Measurements from ENCODE around the gene PNPLA6.
A peak's percentile ranks its signal among the peaks of the same experiment; 100 is the strongest.

The PNPLA6 gene

DNA sequence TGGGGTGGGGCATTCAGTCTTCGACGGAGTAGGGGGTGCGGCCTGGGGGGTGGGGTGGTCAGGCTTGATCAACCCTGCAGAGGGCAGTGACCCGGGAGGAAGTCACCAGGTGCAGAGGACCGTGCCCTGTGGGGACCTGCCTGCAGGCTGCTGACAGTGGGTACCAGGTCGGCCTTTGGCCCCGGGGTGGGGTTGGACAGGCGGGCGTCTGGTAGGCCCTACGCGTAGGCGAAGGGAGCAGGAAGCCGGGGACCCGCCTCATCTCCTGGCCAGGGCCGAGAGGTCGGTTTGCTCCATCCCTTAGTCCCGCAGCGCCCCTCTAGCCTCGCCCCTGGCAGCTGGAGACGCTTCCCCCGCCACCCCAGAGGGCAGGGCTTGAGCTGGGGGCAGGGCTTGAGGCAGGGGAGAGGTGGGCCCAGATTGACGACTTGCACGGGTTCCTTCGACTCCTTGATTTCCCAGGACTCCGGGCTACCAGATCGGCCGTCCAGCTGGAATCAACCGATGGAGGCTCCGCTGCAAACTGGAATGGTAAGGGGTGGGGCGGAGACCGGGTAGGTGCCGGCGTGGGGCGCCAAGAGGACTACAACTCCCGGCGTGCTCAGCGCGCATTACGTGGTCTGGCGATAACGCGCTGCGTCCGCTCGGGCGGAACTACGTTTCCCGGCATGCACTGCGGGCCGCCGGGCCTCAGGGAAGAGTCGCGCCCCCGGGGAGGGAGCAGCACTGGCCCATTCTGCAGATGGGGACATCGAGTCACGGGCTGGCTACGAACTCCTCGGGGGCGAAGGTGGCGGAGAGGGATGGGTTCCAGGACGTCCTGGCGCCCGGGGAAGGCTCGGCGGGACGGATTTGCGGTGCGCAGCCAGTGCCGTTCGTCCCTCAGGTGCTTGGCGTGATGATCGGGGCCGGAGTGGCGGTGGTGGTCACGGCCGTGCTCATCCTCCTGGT, at the start of gene PNPLA6:
Gene PNPLA6, plus strand, starts transcription at position 671 of the 951 bp plus-strand sequence. Its CDS starts 72 bp downstream, at position 743.
- DNase-seq = peak; percentile 95

DNA sequence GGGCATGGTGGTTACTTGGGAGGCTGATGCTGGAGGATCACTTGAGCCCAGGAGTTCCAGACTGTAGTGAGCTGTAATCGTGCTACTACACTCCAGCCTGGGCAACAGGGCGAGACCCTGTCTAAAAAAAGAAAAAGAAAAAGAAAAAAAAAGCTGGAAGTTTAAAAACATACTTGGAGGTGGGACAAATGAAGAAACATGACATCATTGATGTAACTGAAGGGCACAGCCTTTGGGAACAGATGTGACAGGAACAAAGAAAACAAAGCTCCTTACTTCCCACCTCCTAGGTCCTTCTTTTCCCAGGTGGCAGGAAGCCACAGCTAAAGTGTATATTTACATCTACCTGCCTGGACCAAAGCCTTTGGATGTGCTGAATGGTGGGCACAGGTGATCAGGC, 48.6 kb upstream of the PNPLA6 start:
- no peak for DNase-seq

DNA sequence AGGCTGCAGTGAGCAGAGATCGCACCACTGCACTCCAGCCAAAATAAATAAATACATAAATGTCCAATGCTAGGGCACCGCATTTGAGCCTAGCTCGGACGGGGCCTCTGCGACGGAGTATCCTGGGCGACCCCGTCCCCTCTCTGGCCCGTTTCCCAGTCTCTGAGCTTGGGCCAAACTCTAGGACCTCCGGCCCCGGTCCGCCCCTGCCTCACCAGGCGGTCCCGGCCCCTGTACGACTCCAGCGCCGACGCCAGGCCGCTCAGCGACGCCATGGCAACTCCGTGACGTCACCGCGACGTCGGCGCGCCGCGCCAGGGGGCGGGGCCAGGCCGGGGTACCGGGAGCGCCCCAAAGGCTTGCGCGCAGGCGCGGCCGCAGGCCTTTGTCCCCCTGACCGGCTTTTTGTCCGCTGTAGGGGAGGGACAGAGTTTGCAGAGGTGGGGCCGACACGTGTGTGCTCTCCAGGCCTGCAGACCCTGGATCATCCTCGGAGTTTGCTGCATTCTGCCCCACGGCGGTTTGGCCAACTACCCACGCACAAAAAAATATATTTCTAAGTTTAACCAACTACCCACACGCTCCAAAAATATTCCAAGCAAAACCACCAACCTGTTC, 46.7 kb upstream of the PNPLA6 start, which contains the start of gene PEX11G:
Gene PEX11G, minus strand, starts transcription at position 300 of the 618 bp plus-strand sequence. Its CDS starts 25 bp downstream, at position 275.
- peak; percentile 94 for DNase-seq

DNA sequence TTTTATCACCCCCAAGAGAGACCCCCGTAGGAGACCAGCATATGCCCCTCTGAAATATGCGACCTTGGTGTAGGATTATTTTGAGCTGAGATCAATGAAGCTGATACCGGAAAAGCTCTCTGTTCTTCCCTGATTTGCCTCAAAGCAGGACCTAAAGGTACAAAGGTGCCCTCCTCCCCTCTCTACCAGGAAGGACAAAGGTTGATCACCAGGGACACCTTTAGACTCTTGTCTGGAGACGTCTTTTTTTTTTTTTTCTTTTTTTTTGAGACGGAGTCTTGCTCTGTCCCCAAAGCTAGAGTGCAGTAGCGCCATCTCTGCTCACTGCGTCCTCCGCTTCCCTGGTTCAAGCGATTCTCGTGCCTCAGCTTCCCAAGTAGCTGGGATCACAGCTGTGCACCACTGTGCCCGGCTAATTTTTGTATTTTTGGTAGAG, 45.9 kb upstream of the PNPLA6 start:
- no peak for DNase-seq

DNA sequence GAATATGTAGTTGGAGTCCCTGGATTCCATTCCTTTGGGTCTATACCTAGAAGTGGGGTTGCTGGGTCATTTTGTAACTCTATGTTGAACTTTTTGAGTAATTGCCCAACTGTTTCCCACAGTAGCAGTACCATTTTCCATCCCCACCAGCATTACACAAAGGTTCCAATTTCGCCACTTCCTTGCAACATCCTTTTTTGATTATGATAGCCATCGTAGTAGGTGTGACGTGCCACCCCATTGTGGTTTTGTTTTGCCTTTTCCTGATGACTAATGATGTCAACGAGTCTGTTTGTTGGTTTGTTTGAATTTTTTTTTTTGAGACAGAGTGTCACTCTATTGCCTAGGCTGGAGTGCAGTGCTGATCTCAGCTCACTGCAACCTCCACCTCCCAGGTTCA, 43.4 kb upstream of the PNPLA6 start:
- DNase-seq = no peak

DNA sequence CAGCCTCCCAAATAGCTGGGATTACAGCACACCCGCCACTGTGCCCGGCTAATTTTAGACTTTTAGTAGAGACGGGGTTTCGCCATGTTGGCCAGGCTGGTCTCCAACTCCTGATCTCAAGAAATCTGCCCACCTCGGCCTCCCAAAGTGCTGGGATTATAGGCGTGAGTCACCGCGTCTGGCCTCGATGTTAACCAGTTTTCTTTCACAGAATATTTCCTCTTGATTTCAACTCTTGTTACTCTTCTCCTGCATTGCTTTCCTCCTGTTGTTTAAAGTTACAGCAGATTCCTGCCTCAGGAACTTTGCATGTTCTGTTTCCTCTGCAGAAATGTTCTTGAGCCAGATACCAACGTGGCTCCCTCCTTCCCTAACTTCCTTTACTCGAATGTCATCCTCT, 43.0 kb upstream of the PNPLA6 start:
- no peak for DNase-seq

DNA sequence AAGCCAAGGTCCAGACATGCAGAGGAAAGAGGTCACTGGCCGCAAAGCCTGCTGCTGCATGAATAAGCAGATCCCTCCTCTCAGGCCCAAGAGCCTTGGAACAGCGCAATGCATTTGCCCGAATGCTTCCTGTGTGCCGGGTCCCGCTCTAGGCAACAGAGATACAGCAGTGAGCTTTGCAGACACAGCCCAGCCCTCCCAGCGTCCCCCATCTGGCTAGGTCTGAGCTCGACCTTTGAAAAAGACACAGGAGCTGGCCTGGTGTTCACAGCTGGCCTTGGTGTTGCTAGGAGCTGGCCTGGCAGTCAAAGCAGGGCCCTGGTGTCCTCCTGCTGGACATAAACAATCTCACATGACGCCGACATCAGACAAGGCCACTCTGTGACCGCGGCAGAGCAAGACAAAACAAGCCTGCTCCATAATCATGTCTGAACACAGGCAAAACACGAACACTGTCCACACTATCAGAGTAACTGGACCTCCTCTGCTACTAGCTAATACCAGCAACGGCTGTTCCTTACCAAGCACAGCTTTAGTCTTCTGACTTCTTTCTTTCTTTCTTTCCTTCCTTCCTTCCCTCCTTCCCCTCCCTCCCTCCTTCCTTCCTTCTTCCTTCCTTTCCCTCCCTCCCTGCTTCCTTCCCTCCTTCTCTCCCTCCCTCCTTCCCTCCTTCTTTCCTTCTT, 41.0 kb upstream of the PNPLA6 start:
- no peak for DNase-seq

DNA sequence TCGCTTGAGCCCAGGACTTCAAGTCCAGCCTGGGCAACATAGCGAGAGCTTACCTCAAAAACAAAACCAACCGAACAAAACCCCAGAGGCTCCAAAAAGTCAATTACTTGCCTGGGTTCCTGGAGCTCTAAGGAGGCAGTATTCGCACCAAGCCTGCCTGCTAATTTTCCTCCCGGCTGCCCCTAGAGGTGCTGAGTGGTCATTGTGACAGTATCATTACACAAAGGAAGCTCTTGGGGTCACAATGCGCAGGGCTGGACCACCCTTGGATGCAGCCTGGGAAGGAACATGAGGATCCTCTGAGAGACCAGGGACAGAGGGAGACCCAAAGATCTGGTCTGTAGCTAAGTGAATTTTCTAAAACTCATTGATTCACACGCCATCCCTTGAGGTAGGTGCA, 38.2 kb upstream of the PNPLA6 start:
- DNase-seq = no peak

DNA sequence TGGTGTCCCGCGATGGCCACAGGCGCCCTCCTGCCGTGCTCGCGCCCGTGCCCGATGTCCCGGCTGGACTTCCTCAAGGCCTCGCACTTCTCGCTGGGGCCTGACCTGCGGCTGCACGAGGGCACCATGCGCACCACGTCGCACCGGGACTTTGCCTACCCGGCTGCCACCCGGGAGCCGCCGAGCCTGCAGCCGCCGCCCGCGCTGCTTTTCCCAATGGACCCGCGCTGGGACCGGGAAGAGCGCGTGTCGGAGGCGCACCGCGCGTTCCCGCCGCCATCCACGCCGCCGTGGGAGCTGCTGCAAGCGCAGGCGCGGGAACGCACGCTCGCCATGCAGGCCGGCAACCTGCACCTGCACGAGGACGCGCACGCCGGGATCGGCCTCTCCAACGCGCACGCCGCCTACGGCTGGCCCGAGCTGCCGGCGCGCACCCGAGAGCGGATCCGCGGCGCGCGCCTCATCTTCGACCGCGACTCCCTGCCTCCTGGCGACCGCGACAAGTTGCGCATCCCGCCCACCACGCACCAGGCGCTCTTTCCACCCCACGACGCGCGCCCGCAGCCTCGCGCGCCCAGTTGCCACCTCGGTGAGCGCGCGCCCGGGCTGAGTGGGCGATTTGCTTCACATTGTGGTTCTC, 34.6 kb upstream of the PNPLA6 start:
- no peak for DNase-seq

DNA sequence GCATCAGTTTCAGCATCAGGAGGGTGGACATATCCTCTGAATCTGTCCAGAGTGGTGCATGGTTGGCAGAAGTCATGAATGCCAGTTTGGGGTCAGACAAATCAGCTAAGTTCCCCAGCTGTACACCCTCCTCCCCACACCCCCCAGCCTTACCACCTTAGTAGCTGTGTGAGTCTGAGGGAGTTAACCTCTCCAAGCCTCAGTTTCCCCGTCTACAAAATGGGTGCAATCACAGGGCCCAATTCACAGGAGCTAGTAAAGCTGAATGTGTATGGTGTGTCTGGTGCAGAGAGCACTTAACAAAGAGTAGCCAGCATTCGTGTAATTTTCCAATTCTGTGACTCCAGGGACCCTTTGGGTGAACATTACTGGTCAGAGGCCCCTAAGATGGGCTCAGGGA, 33.0 kb upstream of the PNPLA6 start:
- no peak for DNase-seq

DNA sequence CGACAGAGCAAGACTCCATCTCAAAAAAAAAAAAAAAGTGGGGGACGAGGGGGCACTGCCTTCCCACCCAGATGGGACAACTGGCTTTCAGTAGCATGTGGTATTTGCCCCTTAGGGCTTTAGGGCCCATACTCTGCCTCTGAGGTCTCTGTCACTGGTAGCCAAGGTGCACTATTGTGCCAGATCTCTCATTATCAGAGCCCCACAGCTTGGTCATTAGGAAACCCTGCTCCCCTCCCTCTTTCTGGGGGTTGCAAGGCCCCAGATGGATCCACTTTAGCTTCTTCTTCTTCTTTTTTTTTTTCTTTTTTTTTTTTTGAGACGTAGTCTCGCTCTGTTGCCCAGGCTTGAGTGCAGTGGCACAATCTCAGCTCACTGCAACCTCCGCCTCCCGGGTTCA, 30.8 kb upstream of the PNPLA6 start:
- no peak for DNase-seq

DNA sequence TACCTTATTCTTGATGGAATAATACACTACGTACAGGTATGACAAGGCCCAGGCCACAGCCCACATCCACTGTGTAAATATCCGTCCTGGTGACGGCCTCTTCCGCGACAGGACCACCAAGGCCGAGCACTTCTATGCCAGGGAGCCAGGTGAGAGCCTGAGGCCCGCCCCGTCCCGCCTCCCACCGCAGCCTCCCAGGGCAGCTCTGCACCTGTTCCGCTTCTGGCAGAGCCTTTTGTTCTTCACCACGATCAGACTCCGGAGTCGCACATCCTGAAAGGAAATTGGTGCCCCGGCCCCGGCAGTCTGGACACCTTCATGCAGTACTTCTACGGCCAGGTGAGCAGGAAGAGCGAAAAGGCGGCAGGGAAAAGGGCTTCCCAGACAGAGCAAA, 30.2 kb upstream of the PNPLA6 start:
- no peak for DNase-seq

DNA sequence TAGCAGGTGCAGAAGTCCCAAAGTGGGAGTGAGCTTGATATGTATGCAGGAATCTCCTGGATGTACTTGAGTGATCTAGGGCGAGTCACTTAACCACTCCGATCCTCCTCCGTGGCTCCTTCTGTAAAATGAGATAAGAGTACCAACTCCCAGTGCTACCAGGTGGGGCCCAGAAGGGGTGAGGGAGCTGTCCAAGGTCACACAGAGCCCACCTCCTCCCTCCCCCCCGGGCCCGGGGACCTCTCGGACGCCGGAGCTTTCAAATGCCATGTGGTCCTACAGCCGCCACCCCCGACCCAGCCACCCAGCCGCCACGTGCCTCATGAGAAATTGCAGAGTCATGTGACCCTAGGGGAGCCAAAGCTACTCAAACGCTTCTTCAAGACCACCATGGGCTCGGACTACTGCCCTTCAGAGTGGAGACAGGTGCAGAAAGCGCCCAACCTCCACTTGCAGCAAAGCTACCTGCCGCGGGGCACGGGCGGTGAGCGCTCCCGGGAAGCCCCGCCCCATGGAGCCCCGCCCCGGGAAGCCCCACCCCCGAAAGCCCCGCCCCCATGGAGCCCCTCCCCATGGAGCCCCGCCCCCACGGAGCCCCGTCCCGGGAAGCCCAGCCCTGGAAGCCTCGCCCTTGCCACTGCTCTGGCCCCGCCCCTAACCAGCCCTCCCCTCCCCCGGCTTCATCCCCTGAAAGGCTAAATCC, 29.7 kb upstream of the PNPLA6 start:
- no peak for DNase-seq

DNA sequence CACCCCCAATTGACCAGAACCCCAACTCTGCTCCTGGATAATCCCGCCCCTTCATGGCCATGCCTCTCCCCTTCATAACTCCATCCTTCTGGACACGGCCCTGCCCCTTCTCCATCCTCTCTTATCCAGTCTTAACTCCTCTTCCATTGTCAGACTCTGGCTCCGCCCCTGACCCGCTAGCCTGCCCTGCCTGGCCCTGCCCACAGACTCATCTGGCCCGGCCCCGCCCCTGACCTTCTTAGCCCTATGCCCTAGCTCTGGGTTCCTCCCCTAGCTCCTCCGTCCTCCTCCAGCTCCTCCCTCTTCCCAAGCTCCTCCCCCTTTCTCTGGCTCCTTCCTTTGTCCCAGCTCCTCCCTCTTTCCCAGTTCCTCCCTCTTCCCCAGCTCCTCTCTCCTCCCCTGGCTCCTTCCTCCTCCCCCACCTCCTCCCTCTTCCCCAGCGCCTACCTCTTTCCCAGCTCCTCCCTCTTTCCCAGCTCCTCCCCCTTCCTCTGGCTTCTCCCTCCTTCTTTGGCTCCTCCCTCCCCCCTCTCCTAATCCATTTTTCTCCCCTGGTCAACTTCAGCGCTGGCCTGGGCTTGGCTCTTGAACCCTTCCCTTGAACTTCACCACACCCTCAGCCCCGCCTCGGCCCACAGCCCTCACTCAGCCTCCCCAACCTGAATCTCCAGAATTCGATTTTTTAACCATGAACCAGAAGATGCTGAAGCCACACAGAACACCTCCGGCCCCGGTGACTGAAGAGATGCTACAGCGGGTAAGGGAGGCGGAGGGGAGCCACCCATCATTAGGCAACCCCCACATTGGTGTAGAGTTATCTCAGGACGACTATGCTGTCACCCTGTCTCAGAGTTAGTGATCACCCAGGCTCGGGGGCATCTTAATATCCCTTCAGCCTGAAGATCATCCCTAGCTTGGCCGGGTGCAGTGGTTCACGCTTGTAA, 28.9 kb upstream of the PNPLA6 start:
- peak; percentile 60 for DNase-seq

DNA sequence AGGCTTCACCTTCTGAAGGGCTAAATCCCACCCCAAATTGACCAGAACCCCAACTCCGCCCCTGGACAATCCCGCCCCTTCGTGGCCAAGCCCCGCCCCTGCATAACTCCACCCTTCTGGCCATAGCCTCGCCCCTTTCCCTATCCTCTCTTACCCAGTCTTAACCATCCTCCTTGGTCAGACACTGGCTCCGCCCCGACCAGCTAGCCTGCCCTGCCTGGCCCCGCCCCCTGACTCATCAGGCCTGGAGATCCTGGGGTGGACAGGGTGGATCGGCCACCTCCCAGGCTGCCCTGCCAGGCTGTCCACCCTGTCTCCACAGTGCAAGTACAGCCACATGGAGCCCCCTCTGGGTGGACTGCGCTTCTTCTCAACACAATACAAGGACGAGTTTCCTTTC, 27.6 kb upstream of the PNPLA6 start:
- DNase-seq = peak; percentile 57

DNA sequence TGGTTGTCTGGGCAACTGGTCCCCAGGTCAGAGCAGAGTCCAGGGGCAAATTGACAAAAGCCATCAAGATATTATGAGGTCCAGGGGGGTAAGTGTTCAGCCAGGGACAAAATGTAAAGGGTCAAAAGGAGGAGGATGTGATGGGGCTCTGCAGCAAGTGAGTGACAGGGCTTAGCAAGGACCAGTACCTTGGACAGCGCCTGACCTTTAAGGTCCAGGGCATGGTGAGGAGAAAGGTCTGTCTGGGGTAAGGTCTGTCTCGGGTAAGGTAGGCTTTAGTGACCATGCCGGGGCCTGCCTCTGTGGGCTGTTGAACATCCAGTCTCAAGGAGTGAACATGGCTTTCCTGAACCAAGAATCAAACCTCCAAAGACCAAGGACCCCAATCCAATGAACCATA, 25.9 kb upstream of the PNPLA6 start:
- DNase-seq = no peak

DNA sequence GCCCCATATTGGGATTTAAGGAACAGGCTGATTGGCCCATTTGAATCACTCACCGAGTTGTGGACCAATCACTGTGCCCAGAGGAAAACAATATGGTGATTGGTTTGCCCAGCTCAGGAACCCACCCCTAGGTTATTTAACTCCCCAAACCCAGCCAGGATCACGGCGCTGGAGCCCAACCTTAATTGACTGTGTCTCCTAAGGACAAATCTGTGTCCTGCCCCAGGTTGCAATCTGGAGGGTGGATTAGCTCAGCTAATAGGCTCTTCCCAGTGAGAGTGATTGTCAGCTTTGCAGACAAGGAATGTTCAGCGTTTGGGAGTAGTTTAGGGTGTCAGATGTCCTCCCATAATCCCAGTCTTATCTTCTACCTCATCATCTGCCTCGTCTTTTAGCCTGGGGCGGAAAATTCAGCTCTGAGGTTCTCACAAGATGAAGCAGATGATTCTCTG, 23.1 kb upstream of the PNPLA6 start:
- no peak for DNase-seq

DNA sequence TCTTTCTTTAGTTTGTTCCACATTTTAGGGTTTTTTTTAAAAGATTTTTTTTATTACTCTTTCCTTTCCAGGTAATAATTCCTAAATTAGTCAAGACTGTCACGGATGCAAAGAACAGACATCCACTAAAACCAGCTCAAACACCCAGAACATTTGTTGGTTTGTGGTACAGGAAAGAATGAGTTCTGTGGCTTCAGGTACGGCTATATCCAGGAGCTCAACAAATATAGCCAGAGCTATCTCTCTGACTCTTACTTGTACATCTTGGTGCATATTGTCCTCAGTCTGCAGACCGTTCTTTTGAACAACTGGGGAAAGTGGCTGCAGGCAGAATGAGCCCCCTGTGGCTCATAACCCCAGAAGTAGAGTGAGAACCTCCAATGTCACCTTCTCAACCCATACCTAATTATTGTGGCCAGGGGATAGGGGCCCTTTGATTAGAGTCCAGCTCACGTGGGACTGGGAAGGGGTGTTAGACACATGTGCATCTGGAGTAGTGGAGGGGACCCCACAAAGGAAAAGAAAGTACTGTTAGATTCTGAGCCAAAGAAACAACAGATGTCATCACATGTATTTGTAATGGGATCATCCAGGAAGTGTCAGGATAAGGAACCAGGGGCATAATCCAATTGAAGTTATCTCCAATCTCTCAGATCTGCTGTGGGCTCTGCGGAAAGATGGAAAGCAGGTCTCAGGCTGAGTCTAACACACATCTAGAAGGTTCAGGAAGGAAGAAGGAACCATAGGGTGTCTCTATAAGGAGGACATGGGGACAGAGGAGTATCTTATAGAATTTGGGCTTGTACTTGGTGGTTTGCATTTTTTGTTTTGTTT, 21.5 kb upstream of the PNPLA6 start:
- no peak for DNase-seq

DNA sequence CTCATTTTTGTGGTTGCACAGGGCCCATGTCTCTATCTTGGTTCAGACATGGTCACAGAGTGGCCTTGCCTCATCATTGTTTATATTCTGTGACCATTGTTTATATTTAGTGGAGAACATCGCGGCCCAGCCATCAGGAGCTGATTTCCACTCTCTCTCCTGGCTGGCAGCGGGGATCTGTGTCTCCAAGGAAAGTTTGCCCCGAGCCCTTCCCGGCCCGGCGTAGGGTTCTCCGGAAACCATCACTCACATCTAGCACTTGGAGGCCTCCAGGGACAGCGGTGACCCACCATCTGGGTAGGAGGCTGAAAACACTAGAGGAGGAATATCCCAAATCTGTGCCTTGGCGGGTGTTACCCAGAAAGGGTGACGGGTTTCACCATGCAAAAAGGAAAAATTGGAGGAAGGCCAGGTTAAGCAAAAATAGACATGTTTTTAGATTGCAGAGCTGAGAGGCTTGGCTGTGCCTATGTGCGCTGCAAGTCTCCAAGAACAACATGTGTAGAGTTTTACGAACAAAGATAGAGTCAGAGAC, 20.3 kb upstream of the PNPLA6 start:
- DNase-seq = no peak

DNA sequence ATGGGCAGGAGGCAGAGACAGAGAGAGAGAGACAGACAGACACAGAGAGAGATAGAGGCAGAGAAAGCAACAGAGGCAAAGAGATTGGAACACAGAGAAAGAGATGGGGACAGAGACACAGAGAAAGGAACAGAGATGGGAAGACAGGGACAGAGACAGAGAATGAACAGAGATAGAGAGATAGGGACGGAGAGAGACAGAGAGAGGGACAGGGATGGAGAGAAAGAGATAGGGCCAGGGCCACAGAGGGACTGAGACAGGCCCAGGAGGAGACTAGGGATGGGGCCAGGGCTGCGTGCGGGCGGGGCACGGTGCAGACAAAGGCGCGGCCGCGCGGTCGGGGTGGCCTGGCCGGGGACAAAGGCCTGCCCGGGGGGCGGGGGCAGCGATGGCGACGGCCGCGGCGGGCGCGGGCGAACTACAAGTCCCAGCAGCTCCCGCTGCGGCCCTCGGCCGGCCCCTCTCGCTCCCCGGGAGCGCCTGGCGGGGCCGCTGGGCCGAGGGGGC, 19.8 kb upstream of the PNPLA6 start, which contains the start of gene ZNF358:
Gene ZNF358, plus strand, starts transcription at position 459 of the 507 bp plus-strand sequence. CDS start 3,140 bp downstream, outside the sequence.
- no peak for DNase-seq
